HCT116 (cell line): Measurements from ENCODE around the gene FLNC. TPM values are rescaled to one million over a fixed set of nuclear protein-coding genes. Genes with fewer than 3 reads are reported as not detected.

Experiments
- ATAC-seq: fragments of 200-7000 bp; cut with Tn5 transposase; 2 replicates; pipeline ENCODE4 v1.9.1; 2020; ENCODE audit warnings: mild to moderate bottlenecking, moderate library complexity
- BruUV-seq: library from RNA; stranded (reverse); fragments of 400-500 nt; replicated peaks from 2 replicates; lab custom pipeline; 2021; lab: Mats Ljungman, UMichigan
- CTCF ChIA-PET: fragments of 300-600 bp; sonication (Branson Sonifier 250); formaldehyde crosslinking; loops from one replicate; lab custom pipeline; 2021; ENCODE audit warnings: antibody characterized with exemption; lab: Charles Lee
- POLR2A ChIA-PET: fragments of 300-600, 350-600 bp; sonication (Branson Sonifier 250); formaldehyde crosslinking; loops from one replicate; lab custom pipeline; 2021; ENCODE audit warnings: antibody characterized with exemption; lab: Charles Lee
- RAD21 ChIA-PET, 2 experiments: fragments of 300-600 bp; sonication (Branson Sonifier 250); formaldehyde crosslinking; loops; one replicate each; lab custom pipeline; 2023; ENCODE audit warnings: low total read pairs in 2 of 2; ENCODE audit not compliant: uncharacterized antibody in 2 of 2, unreplicated experiment in 2 of 2, low non-redundant PET in 1 of 2; lab: Charles Lee
- DNase-seq: peaks from one replicate; pipeline ENCODE4 v3.0.0-alpha.2; 2010; ENCODE audit warnings: low read depth, low spot score
- H2AFZ ChIP-seq: fragments of 200-600 bp; shearing (Covaris generic), sonication (generic); 2 replicates; pipeline ENCODE4 v1.6.1; 2017; ENCODE audit warnings: low read depth, mixed run types, mixed read lengths, antibody characterized with exemption, low read length; ENCODE audit not compliant: poor library complexity, severe bottlenecking
- H3K27ac ChIP-seq: 2 replicates; pipeline ENCODE4 v1.5.1; 2012; ENCODE audit warnings: low read depth, low read length
- H3K27me3 ChIP-seq: fragments of 200-600 bp; sonication (generic); 2 replicates; pipeline ENCODE4 v1.6.1; 2016; ENCODE audit warnings: mixed run types, low read length, mixed read lengths; ENCODE audit not compliant: insufficient read depth
- H3K36me3 ChIP-seq, 2 experiments: fragments of 200-500 bp in 1 of 2; fragments of 200-600 bp in 1 of 2; sonication (Bioruptor generic) in 1 of 2; sonication (generic) in 1 of 2; 2 replicates each; pipeline versions ENCODE4 v1.5.1 to v1.6.1; 2014 to 2016; ENCODE audit warnings: low read length in 2 of 2, inconsistent platforms in 1 of 2, mixed read lengths in 1 of 2, mixed run types in 1 of 2; ENCODE audit not compliant: insufficient read depth in 2 of 2, control insufficient read depth in 1 of 2
- H3K4me1 ChIP-seq, 2 experiments: fragments of 200-600 bp in 1 of 2; sonication (generic) in 1 of 2; 2 replicates each; pipeline versions ENCODE4 v1.5.1 to v1.6.1; 2012 to 2017; ENCODE audit warnings: low read length in 2 of 2, inconsistent platforms in 1 of 2, mild to moderate bottlenecking in 1 of 2, mixed read lengths in 1 of 2, mixed run types in 1 of 2, moderate library complexity in 1 of 2; ENCODE audit not compliant: insufficient read depth in 2 of 2, control insufficient read depth in 1 of 2
- H3K4me2 ChIP-seq: fragments of 200-600 bp; sonication (generic); 2 replicates; pipeline ENCODE4 v1.6.1; 2017; ENCODE audit warnings: mixed run types, low read length, mixed read lengths
- H3K4me3 ChIP-seq, 2 experiments: fragments of 200-600 bp in 1 of 2; sonication (generic) in 1 of 2; replicated peaks in 1 of 2; 2 replicates each; pipeline ENCODE4 v1.5.1; 2011 to 2016; ENCODE audit warnings: low read length in 2 of 2, control low read depth in 1 of 2, low read depth in 1 of 2, mild to moderate bottlenecking in 1 of 2, mixed read lengths in 1 of 2, mixed run types in 1 of 2
- H3K79me2 ChIP-seq: fragments of 200-600 bp; sonication (generic); 2 replicates; pipeline ENCODE4 v1.6.1; 2017; ENCODE audit warnings: mild to moderate bottlenecking, mixed run types, low read length, moderate library complexity, mixed read lengths; ENCODE audit not compliant: insufficient read depth
- H3K9ac ChIP-seq: fragments of 200-600 bp; sonication (generic); 2 replicates; pipeline ENCODE4 v1.6.1; 2016; ENCODE audit warnings: low read length, mixed read lengths
- H3K9me2 ChIP-seq: fragments of 200-600 bp; sonication (generic), shearing (Covaris generic); 2 replicates; pipeline ENCODE4 v1.6.1; 2017; ENCODE audit warnings: mixed run types, mild to moderate bottlenecking, moderate library complexity; ENCODE audit not compliant: insufficient read depth
- H3K9me3 ChIP-seq, 2 experiments: fragments of 200-500 bp in 1 of 2; fragments of 200-600 bp in 1 of 2; sonication (Bioruptor generic) in 1 of 2; sonication (generic) in 1 of 2; 2 replicates each; pipeline ENCODE4 v1.6.1; 2014 to 2017; ENCODE audit warnings: low read length in 2 of 2, mixed read lengths in 2 of 2, inconsistent platforms in 1 of 2, low read depth in 1 of 2, mild to moderate bottlenecking in 1 of 2, mixed run types in 1 of 2, moderate library complexity in 1 of 2; ENCODE audit not compliant: control insufficient read depth in 1 of 2, insufficient read depth in 1 of 2
- H4K20me1 ChIP-seq: fragments of 200-600 bp; sonication (generic), shearing (Covaris generic); 2 replicates; pipeline ENCODE4 v1.6.1; 2017; ENCODE audit warnings: mixed run types, mild to moderate bottlenecking, moderate library complexity; ENCODE audit not compliant: insufficient read depth
- CBX3 ChIP-seq: IDR thresholded peaks from 2 replicates; pipeline ENCODE4 v1.6.1; 2012; ENCODE audit warnings: low read depth
- CEBPB ChIP-seq: IDR thresholded peaks from 2 replicates; pipeline ENCODE4 v1.6.1; 2012; ENCODE audit warnings: low read depth
- CTCF ChIP-seq, 3 experiments: fragments of 200-600 bp in 1 of 3; sonication (generic) in 1 of 3; IDR thresholded peaks in 2 of 3; conservative IDR thresholded peaks in 1 of 3; 2 replicates each; pipeline ENCODE4 v1.5.1; 2012 to 2017; ENCODE audit warnings: low read depth in 2 of 3, low read length in 2 of 3, antibody characterized with exemption in 1 of 3, borderline replicate concordance in 1 of 3, control low read depth in 1 of 3, mild to moderate bottlenecking in 1 of 3, mixed read lengths in 1 of 3, mixed run types in 1 of 3, moderate library complexity in 1 of 3; ENCODE audit not compliant: insufficient read depth in 1 of 3
- ELF1 ChIP-seq: IDR thresholded peaks from 2 replicates; pipeline ENCODE4 v1.6.1; 2012; ENCODE audit warnings: low read depth, borderline replicate concordance
- EZH2 ChIP-seq: fragments of 200-600 bp; sonication (generic); IDR thresholded peaks from 2 replicates; pipeline ENCODE4 v1.6.1; 2017; ENCODE audit warnings: antibody characterized with exemption, mixed run types
- EZH2phosphoT487 ChIP-seq: fragments of 200-600 bp; IDR thresholded peaks from 2 replicates; pipeline ENCODE4 v1.6.1; 2018; ENCODE audit warnings: antibody characterized with exemption, borderline replicate concordance
- FOSL1 ChIP-seq: IDR thresholded peaks from 2 replicates; pipeline ENCODE4 v1.6.1; 2012; ENCODE audit warnings: low read depth
- JUND ChIP-seq: IDR thresholded peaks from 2 replicates; pipeline ENCODE4 v1.6.1; 2012
- POLR2A ChIP-seq: IDR thresholded peaks from 2 replicates; pipeline ENCODE4 v1.7.0; 2011; ENCODE audit warnings: borderline replicate concordance; ENCODE audit not compliant: insufficient read depth, insufficient read length; ENCODE audit errors: extremely low read depth
- POLR2AphosphoS5 ChIP-seq: IDR thresholded peaks from 2 replicates; pipeline ENCODE4 v1.6.1; 2011; ENCODE audit warnings: mild to moderate bottlenecking, low read depth, low read length, moderate library complexity
- SIN3A ChIP-seq: IDR thresholded peaks from 2 replicates; pipeline ENCODE4 v1.6.1; 2012; ENCODE audit warnings: low read depth
- SP1 ChIP-seq: IDR thresholded peaks from 2 replicates; pipeline ENCODE4 v1.6.1; 2012; ENCODE audit warnings: low read depth
- YY1 ChIP-seq: IDR thresholded peaks from 2 replicates; pipeline ENCODE4 v1.6.1; 2011; ENCODE audit warnings: low read length, low read depth, moderate library complexity, mild to moderate bottlenecking; ENCODE audit not compliant: insufficient replicate concordance; ENCODE audit errors: extremely low read depth
- ZBTB33 ChIP-seq: IDR thresholded peaks from 2 replicates; pipeline ENCODE4 v1.6.1; 2011; ENCODE audit warnings: mild to moderate bottlenecking, low read length, moderate library complexity; ENCODE audit not compliant: insufficient replicate concordance; ENCODE audit errors: extremely low read depth
- ZNF274 ChIP-seq: fragments of 200-500 bp; sonication (Bioruptor generic); IDR thresholded peaks from 2 replicates; pipeline ENCODE4 v1.6.1; 2014; ENCODE audit warnings: mild to moderate bottlenecking, low read depth, low read length, inconsistent platforms
- intact Hi-C: fragments of 100-400 bp; cut with micrococcal nuclease; formaldehyde crosslinking; loops from 2 replicates; pipeline ENCODE4 v1.10.0; 2022
- total RNA-seq: library from RNA; stranded (reverse); gene quantifications from one replicate; pipeline ENCODE4 v1.2.1, GENCODE V29; 2021; ENCODE audit not compliant: unreplicated experiment
- TF ChIP-seq, protein P1 (sequence below): IDR thresholded peaks from 2 replicates; pipeline ENCODE4 v1.6.1; 2012
- TF ChIP-seq, protein P2 (sequence below): IDR thresholded peaks from 2 replicates; pipeline ENCODE4 v1.6.1; 2012
- TF ChIP-seq, protein P3 (sequence below): IDR thresholded peaks from 2 replicates; pipeline ENCODE4 v1.6.1; 2012; ENCODE audit warnings: low read depth

FLNC gene
- total RNA-seq, 1 experiment from 2014 or later = 42.8 TPM

DNA sequence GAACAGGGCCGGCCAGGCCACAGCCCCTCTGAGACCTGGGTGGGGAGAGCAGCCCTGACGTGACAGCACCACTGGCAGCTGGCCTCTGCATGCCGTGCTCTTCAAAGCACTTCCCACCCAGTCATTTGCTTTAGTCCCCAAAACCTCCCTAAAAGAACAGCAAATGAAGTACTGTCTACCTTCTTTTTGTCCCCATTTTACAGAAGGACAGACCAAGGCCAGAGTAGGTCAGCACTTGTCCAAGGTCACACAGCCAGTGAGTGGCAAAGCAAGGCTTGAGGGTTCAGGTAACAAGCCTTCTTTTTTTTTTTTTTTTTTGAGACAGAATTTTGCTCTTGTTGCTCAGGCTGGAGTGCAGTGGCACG lies 47.5 kb downstream of the FLNC start:
- H3K4me1 ChIP-seq = peaks cover 10 to 20% of the 10 kb centered on the region in 2 experiments; a peak in 3 of 4 replicates
- H3K27ac ChIP-seq = no peak overlapping the region
- H3K27me3 ChIP-seq = no peaks in the 10 kb centered on the region
- RAD21 ChIA-PET = no interaction called here
- H3K9me2 ChIP-seq = no peaks in the 10 kb centered on the region
- CTCF ChIA-PET = no interaction called here
- no peak for DNase-seq
- POLR2A ChIA-PET = no interaction called here
- H4K20me1 ChIP-seq = no peaks in the 10 kb centered on the region
- TF ChIP-seq SP1 (no peak), CEBPB (no peak), SIN3A (no peak), FOSL1 (no peak), ZNF274 (no peak), CBX3 (no peak), POLR2A (no peak), POLR2AphosphoS5 (no peak), YY1 (no peak), CTCF (IDR thresholded peaks at IDR 0.05 in 2 of 3, conservative IDR thresholded peaks at IDR 0.05 in 1 of 3; ENCODE audit: borderline replicate concordance in 1 of 3, insufficient read depth in 1 of 3, low read depth in 2 of 3, low read length in 2 of 3) (no peak), EZH2 (no peak), ZBTB33 (no peak), ELF1 (no peak), JUND (no peak), EZH2phosphoT487 (no peak)
- TF ChIP-seq, protein P1, sequence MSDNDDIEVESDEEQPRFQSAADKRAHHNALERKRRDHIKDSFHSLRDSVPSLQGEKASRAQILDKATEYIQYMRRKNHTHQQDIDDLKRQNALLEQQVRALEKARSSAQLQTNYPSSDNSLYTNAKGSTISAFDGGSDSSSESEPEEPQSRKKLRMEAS = no peak
- TF ChIP-seq, protein P2, sequence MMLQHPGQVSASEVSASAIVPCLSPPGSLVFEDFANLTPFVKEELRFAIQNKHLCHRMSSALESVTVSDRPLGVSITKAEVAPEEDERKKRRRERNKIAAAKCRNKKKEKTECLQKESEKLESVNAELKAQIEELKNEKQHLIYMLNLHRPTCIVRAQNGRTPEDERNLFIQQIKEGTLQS = no peak
- TF ChIP-seq, protein P3, sequence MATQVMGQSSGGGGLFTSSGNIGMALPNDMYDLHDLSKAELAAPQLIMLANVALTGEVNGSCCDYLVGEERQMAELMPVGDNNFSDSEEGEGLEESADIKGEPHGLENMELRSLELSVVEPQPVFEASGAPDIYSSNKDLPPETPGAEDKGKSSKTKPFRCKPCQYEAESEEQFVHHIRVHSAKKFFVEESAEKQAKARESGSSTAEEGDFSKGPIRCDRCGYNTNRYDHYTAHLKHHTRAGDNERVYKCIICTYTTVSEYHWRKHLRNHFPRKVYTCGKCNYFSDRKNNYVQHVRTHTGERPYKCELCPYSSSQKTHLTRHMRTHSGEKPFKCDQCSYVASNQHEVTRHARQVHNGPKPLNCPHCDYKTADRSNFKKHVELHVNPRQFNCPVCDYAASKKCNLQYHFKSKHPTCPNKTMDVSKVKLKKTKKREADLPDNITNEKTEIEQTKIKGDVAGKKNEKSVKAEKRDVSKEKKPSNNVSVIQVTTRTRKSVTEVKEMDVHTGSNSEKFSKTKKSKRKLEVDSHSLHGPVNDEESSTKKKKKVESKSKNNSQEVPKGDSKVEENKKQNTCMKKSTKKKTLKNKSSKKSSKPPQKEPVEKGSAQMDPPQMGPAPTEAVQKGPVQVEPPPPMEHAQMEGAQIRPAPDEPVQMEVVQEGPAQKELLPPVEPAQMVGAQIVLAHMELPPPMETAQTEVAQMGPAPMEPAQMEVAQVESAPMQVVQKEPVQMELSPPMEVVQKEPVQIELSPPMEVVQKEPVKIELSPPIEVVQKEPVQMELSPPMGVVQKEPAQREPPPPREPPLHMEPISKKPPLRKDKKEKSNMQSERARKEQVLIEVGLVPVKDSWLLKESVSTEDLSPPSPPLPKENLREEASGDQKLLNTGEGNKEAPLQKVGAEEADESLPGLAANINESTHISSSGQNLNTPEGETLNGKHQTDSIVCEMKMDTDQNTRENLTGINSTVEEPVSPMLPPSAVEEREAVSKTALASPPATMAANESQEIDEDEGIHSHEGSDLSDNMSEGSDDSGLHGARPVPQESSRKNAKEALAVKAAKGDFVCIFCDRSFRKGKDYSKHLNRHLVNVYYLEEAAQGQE = no peak
- ATAC-seq = no peak
- H3K9me3 ChIP-seq = no peaks in the 10 kb centered on the region
- H3K4me2 ChIP-seq = no peak overlapping the region
- no peak overlapping the region for H2AFZ ChIP-seq
- H3K9ac ChIP-seq = no peak overlapping the region
- H3K36me3 ChIP-seq = no peaks in the 10 kb centered on the region
- no TSS peak for BruUV-seq
- intact Hi-C loops = no loop called here
- no peaks in the 10 kb centered on the region for H3K79me2 ChIP-seq
- no peak overlapping the region for H3K4me3 ChIP-seq
